SK-N-SH treated with all-trans-retinoic acid at 6 μM for 48 hours (cell line): Measurements from ENCODE around the gene VPS26A.

Experiments
- ARNTL ChIP-seq: fragments of 450-650 bp; formaldehyde crosslinking; IDR thresholded peaks from 2 replicates; pipeline ENCODE4 v1.5.0; 2020; ENCODE audit warnings: low read depth, mild to moderate bottlenecking, moderate library complexity, borderline replicate concordance
- CREB5 ChIP-seq: fragments of 250-450 bp; sonication (Bioruptor Pico); IDR thresholded peaks from 2 replicates; pipeline ENCODE4 v1.5.1; 2020; ENCODE audit warnings: low read depth, mild to moderate bottlenecking, moderate library complexity
- CSDC2 ChIP-seq: fragments of 250-450 bp; sonication (Bioruptor Pico); IDR thresholded peaks from 2 replicates; pipeline ENCODE4 v1.5.0; 2020; ENCODE audit warnings: mild to moderate bottlenecking, moderate library complexity
- CSRNP3 ChIP-seq: fragments of 250-450 bp; sonication (Bioruptor Pico); IDR thresholded peaks from 2 replicates; pipeline ENCODE4 v1.5.1; 2021; ENCODE audit warnings: mild to moderate bottlenecking, moderate library complexity
- PATZ1 ChIP-seq: fragments of 250-450 bp; sonication (Bioruptor Pico); IDR thresholded peaks from 2 replicates; pipeline ENCODE4 v1.8.0; 2020; ENCODE audit warnings: mild to moderate bottlenecking, moderate library complexity, borderline replicate concordance
- RARB ChIP-seq: fragments of 250-450 bp; sonication (Bioruptor Pico); IDR thresholded peaks from 2 replicates; pipeline ENCODE4 v1.8.0; 2021; ENCODE audit warnings: mild to moderate bottlenecking, moderate library complexity
- SNAI2 ChIP-seq: fragments of 250-450 bp; sonication (Bioruptor Pico); IDR thresholded peaks from 2 replicates; pipeline ENCODE4 v1.5.0; 2020; ENCODE audit warnings: mild to moderate bottlenecking, moderate library complexity
- ZC3H10 ChIP-seq: fragments of 250-450 bp; sonication (Bioruptor Pico); IDR thresholded peaks from 2 replicates; pipeline ENCODE4 v1.5.1; 2021; ENCODE audit warnings: mild to moderate bottlenecking, moderate library complexity
- ZFP3 ChIP-seq: fragments of 250-450 bp; sonication (Bioruptor Pico); IDR thresholded peaks from 2 replicates; pipeline ENCODE4 v1.5.0; 2020; ENCODE audit warnings: mild to moderate bottlenecking, moderate library complexity
- ZFP30 ChIP-seq: fragments of 450-650 bp; formaldehyde crosslinking; IDR thresholded peaks from 2 replicates; pipeline ENCODE4 v1.5.0; 2022; ENCODE audit warnings: mild to moderate bottlenecking, moderate library complexity
- ZNF565 ChIP-seq: fragments of 450-650 bp; formaldehyde crosslinking; conservative IDR thresholded peaks from 2 replicates; pipeline ENCODE4 v1.5.0; 2020; ENCODE audit warnings: low read depth, mild to moderate bottlenecking, moderate library complexity
- ZNF8 ChIP-seq: fragments of 450-650 bp; formaldehyde crosslinking; IDR thresholded peaks from 2 replicates; pipeline ENCODE4 v1.5.0; 2020; ENCODE audit warnings: mild to moderate bottlenecking, moderate library complexity

- TF ChIP-seq PATZ1 (CRISPR knock-in tag) (no peak), SNAI2 (CRISPR knock-in tag) (no peak), ZNF8 (CRISPR knock-in tag) (no peak), ARNTL (no peak), ZFP3 (CRISPR knock-in tag) (no peak), CREB5 (CRISPR knock-in tag) (no peak), ZNF565 (CRISPR knock-in tag) (no peak), ZFP30 (CRISPR knock-in tag) (no peak), RARB (no peak), CSDC2 (CRISPR knock-in tag) (no peak), ZC3H10 (no peak), CSRNP3 (no peak)
Observed at GRCh38 chr10:69104994-69105790, 18.8 kb upstream of the VPS26A start.
